ENCODE data around the gene PRKAR2B.
"Not testable (repeated sequence)": the region's sequence is repeated elsewhere in the genome, so short reads cannot be mapped to it uniquely, and the experiment has no call there.

PRKAR2B gene

DNA sequence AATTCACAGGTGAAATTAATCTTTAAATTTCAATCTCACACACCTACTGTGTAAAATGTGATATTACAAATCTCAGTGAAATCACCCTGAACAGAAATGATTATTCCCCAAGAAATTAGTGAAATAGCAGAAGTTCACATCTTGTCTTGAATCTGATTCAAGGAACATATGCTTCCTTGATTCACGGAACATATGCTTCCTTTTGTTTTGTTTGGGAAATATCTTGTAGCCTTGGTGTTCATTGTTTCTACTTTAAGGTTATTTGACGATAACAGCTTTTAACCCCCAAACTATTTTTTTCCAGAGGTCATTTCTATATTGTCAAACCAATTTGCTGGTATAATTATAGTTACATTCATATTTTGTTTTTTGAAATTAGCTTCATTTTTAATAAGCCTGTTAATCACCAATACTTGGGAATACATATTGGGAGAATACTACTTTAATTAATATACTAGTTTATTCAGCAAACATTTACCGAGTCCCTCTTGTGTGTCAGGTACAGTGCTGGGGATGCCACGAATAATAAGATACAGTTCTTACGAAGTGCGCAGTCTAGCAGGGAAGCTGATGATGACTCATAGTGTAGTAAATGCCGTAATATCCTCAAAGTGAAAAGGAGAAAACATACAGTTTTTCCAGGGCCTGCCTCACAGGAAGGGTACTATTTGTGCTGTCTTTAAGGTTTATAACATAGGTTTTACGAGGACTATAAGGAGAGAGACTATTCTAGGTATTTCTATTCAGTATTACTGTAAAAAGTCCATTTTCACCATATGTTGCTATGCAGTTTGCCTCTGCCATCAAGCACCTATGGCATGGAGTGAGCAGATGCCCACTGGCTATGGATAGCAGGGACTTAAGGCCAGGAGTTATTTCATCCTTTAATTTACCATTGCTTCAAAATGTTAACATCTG lies 32.5 kb downstream of the PRKAR2B start:
- DNase-seq (ENCODE audit: low spot score) (peak; percentile 37), FAIRE-seq (no peak)

- FAIRE-seq (no peak), DNase-seq (ENCODE audit: low spot score) (no peak)
Measured at GRCh38 chr7:107077699-107078516, 33.4 kb downstream of the PRKAR2B start.

DNA sequence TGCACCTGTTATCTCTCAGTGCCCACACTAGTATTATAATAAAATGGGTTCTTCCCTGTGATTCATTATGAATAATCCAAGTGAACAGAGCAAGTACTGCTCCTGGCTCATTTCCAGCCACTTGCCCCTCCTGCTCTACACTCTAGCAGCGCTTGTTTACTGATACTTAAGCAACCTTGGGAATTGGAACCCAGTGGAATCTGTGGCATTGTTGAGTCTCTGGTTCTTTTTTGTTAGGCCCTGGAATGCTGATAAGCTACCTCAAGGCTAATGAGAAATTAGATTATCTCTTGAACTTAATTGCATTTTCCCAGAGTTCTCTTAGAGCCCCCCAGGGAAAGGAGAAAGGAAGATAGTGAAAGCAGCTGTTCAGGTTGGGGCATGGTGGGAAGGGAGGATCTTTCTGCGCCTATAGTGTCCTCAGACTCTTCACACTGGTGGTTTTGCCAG lies 34.0 kb downstream of the PRKAR2B start:
- DNase-seq (ENCODE audit: low spot score) (peak; percentile 52), FAIRE-seq (no peak)

DNA sequence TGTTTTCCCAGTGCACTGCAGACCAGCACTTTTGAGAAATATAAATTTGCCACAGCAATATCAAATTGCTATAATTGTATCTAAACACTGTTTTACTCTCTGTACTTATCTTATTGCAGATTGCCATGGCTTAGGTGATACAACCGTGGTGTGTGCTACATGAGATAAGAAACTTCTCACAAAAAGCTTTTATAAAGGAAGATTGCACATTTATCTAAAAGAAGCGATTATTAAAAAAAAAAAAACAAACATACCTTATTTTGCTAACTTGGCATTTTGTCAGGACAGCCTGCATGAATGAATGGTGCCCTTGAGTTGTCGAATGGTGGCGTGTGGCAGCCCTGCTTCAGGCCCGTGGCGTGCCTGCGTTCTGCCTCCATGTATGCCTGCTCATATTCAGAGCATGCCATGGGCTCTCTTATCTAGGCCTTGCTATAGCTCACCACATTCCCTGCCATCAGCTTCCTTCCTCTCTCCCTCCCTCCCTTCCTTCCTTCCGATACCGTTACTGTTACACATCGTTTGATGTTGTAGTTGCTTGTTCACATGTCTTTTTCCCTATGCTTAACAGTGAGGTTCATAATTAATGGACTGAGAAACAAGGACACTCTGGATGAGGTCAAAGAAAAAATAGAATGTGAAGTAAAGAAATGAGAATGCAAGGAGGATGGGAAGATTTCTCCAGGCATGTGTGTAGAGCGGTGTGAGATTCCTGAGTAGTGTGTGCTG lies 34.9 kb downstream of the PRKAR2B start:
- DNase-seq (ENCODE audit: low spot score) (no peak), FAIRE-seq (no peak)

- no peak for FAIRE-seq
- no peak for DNase-seq (ENCODE audit: low spot score)
Measured at GRCh38 chr7:107080099-107080505, 35.6 kb downstream of the PRKAR2B start.

DNA sequence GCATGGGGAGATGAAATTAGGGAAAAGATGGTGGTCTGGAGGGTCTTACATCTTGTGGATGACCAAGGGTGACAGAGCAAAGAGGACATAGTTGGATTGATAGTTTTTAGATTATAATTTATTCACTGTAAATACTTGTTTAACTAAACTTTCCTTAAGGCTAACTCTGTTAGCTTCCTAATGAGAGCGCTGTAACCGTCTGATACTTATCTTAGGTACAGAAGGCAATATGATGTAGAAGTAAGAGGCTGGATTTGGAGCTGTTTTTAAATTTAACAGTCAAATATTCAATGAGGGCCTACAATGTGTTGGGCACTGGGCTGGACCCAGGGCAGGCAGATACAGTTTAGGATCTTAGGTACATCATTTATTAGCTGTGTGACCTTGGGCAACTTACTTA lies 36.0 kb downstream of the PRKAR2B start:
- DNase-seq (ENCODE audit: low spot score) (no peak), FAIRE-seq (no peak)

- DNase-seq (ENCODE audit: low spot score) (no peak), FAIRE-seq (no peak)
Measured at GRCh38 chr7:107085180-107085579, 40.7 kb downstream of the PRKAR2B start.

DNA sequence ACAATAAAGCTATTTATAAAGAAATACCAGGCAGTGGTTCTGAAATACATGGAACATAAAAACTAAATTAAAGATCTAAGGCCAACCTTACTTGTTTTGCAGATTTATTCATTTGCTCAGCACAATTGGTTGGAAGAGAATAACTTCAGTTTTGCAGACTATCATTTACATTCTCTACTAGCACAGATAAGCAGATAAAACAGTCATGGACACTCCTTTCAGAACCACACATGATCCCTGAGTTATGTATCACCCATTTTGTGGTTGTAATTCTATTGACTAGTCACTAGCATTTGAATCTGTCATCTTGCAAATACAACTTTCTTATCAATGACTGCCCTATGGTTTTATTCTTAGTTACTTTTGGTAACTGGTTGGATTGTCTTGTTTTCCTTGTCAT lies 45.1 kb downstream of the PRKAR2B start:
- DNase-seq (ENCODE audit: low spot score) = no peak
- no peak for FAIRE-seq

DNA sequence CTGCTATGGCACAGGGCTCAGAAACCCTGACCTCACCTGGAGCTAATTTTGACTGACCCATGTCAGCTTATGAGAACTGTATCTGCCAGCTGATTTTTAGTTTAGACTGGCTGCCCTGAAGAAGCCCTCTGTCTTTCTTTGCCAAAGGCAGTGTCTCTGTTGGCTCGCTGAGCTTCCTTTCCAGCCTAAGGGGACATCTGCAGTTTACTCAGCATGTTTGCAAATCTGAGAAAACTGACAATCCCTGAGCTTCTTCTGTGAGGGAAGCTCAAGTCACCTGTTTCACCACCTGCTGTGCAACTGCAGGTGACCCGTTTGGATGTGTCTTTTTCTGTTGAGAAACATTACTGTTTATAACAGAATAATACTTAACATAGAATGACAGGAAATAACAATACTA lies 46.0 kb downstream of the PRKAR2B start:
- no peak for DNase-seq (ENCODE audit: low spot score)
- FAIRE-seq = no peak

DNA sequence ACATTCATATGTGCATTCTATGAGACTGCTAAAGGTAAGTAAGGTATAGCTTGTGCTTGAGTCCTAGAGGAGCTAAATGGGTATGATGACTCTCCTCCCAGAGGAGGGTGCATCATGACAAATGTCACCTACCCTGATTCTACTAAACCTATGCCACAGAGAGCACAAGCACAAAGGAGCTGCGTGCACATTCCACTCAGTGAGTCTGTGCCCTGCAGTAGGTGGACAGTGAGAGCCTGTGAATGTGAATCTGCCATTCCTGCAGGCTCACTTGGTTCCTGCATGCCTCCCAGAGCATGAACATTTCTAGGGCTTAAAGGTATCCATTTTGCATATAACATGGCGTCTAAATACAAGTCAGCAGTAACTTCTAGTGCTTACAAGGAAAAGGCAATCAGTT lies 46.8 kb downstream of the PRKAR2B start:
- DNase-seq (ENCODE audit: low spot score) (no peak), FAIRE-seq (peak; percentile 13)

DNA sequence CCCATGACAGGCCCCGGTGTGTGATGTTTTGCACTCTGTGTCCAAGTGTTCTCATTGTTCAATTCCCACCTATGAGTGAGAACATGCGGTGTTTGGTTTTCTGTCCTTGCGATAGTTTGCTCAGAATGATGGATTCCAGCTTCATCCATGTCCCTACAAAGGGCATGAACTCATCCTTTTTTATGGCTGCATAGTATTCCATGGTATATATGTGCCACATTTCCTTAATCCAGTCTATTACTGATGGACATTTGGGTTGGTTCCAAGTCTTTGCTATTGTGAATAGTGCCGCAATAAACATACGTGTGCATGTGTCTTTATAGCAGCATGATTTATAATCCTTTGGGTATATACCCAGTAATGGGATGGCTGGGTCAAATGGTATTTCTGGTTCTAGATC lies 49.2 kb downstream of the PRKAR2B start:
- not testable (repeated sequence) for FAIRE-seq; DNase-seq (ENCODE audit: low spot score)

DNA sequence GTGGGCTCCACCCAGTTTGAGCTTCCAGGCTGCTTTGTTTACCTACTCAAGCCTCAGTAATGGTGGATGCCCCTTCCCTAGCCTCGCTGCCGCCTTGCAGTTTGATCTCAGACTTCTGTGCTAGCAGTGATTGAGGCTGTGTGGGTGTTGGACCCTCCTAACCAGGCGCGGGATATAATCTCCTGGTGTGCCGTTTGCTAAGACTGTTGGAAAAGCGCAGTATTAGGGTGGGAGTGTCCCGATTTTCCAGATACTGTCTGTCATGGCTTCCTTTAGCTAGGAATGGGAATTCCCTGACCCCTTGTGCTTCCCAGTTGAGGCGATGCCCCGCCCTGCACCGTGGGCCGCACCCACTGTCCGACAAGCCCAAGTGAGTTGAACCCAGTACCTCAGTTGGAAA lies 54.6 kb downstream of the PRKAR2B start:
- FAIRE-seq; DNase-seq (ENCODE audit: low spot score): not testable (repeated sequence)

DNA sequence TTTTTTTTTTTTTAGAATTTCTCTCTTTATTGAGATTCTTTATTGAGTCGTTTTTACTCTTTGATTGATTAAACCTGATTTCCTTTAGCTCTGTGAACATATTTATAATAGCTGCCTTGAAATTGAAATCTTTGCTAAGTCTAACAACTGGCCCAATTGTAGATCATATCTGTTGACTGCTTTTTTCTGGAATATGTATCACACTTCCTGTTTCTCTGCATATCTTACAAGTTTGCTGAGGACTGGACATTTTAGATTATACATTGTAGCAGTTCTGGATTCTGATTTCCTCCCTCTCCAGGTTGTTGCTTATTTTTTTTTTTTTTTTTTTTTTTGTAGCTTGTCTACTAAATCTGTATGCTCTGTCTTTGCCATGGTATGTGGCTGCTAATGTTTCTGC lies 56.3 kb downstream of the PRKAR2B start:
- no peak for FAIRE-seq
- no peak for DNase-seq (ENCODE audit: low spot score)

GRCh38 chr7:107103369-107103768 lies 58.9 kb downstream of the PRKAR2B start:
- DNase-seq (ENCODE audit: low spot score) (no peak), FAIRE-seq (no peak)

DNA sequence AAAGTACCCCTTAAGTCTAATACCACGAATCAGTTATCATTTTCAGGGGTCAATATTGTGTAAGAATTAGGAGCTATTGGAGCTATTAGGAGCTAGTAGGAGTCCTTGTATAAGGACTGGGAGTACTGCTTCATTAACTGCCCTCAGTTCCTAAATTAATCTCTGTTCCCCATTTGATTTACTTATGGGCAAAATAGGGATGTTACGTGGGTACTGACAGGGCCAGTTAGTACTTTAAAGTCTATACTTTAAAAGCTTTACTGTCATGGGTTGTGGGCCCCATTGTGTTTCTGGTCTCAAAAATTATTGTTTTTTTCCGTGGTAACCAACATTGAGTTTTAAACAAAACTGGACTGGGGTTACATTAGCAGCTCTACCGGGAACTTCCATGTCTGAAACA lies 60.3 kb downstream of the PRKAR2B start:
- DNase-seq (ENCODE audit: low spot score) (no peak), FAIRE-seq (no peak)

- DNase-seq (ENCODE audit: low spot score) = no peak
- no peak for FAIRE-seq
Measured at GRCh38 chr7:107105591-107106245, 61.2 kb downstream of the PRKAR2B start.

- FAIRE-seq (no peak), DNase-seq (ENCODE audit: low spot score) (no peak)
Measured at GRCh38 chr7:107108793-107109371, 64.4 kb downstream of the PRKAR2B start.

DNA sequence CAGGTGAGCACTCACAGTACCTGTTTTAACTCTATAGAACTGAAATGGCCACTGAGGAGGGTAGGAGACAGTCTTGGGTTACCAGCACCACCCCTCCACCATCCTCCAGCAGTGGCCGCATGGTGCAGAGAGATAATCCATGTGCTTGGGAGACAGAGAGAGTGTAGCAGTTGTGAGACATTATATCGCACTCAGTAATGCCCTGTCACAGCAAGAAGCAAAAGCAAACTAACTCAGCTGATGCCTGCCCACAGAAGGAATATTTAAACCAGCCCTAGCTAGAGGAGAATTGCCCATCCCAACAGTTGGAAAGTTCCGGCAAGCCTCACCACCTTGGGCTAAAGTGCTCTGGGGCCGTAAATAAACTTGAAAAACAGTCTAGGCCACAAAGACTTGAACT lies 65.5 kb downstream of the PRKAR2B start:
- FAIRE-seq (no peak), DNase-seq (ENCODE audit: low spot score) (no peak)

GRCh38 chr7:107111196-107111595 lies 66.7 kb downstream of the PRKAR2B start:
- no peak for DNase-seq (ENCODE audit: low spot score)

DNA sequence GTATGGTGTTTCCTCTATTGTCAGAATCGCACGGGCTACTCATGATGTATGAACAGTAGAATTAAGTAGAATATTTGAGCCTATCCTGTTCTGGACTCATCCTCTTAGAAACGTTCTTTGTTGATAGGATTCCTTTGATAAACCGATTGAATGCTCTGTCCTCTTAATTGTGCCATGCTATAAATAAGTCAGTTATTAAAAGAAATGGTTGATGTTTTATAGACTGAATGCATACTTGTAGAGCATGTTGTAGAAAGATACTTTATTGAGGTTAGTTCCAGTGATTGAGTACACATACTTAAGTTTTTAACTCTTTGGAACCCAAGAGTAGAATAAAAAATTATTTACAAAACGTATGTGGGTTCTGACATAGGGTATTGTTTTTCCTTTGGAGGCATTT lies 69.4 kb downstream of the PRKAR2B start:
- no peak for DNase-seq (ENCODE audit: low spot score)
- no peak for FAIRE-seq

More at GRCh38 chr7:107111196-107111595, 66.7 kb downstream of the PRKAR2B start:
- no peak for FAIRE-seq

GRCh38 chr7:107115114-107115513 lies 70.6 kb downstream of the PRKAR2B start:
- FAIRE-seq (no peak), DNase-seq (ENCODE audit: low spot score) (no peak)
